ENCODE data around the gene ZNF879.

Gene ZNF879

DNA sequence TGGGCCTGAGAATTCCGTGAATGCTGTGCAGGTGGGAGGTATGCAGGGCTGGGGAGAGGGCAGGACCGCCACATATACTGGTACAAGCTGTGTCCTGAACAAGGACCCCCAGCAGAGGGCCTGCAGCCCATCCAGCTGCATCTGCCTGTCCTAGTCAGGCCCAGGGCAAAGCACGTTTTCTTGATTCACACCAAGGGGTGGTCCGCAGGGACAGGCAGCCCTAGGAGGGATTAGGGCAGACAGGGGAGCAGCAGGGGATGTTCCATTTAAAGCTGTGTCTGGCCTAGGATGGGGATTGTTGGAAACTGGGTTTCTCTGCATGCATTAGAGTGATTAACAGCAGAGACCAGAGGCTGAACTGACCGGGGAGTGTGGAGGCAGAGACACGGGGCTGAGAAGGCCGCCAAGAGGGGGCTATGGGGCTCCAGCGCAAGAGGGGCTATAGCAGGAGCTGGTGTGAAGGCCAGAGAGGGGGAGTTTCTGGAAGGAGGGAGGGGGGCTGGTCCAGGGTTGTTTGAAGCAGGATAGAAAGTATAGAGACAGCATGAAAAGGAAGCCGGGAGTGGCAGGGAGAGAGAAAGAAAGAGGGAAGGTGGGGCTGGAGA, 31.2 kb upstream of the ZNF879 start:
- TF ChIP-seq POLR2AphosphoS5 (IDR thresholded peaks at IDR 0.05; ENCODE audit: low read depth, low read length) (no peak), POLR2A (IDR thresholded peaks at IDR 0.05; ENCODE audit: low read depth, low read length) (no peak), TAF1 (IDR thresholded peaks at IDR 0.05; ENCODE audit: borderline replicate concordance, low read depth, low read length) (no peak)
- DNase-seq (ENCODE audit: insufficient read length) (no peak), FAIRE-seq (no peak)

DNA sequence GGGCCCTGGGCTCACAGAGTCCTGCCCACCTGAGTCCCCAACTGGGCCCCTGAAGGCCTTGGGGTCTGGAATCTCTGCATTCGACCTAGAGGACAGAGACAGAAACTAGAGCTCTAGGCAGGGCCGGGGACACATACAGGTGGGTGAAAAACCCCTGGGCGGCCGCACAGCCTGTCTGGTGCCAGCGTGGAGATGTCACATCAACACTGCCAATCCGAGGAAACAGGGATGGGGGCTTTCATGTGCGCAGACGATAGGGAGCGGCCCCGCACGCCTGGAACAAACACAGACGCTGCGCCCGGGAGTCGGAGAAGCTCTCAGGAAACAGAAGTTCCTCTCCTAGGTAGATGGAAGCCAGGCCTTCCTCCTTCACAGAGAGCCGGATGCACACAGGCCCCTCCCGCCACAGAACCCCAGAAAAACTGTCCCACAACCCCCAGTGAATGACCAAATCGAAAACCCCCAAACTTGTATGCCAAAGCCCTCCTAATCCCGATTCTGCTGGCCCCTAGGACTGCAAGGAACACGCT, 30.3 kb upstream of the ZNF879 start:
- FAIRE-seq (no peak), DNase-seq (ENCODE audit: insufficient read length) (no peak)
- no peak for TF ChIP-seq POLR2AphosphoS5 (IDR thresholded peaks at IDR 0.05; ENCODE audit: low read depth, low read length)
- no peak for TF ChIP-seq TAF1 (IDR thresholded peaks at IDR 0.05; ENCODE audit: borderline replicate concordance, low read depth, low read length)
- no peak for TF ChIP-seq POLR2A (IDR thresholded peaks at IDR 0.05; ENCODE audit: low read depth, low read length)

DNA sequence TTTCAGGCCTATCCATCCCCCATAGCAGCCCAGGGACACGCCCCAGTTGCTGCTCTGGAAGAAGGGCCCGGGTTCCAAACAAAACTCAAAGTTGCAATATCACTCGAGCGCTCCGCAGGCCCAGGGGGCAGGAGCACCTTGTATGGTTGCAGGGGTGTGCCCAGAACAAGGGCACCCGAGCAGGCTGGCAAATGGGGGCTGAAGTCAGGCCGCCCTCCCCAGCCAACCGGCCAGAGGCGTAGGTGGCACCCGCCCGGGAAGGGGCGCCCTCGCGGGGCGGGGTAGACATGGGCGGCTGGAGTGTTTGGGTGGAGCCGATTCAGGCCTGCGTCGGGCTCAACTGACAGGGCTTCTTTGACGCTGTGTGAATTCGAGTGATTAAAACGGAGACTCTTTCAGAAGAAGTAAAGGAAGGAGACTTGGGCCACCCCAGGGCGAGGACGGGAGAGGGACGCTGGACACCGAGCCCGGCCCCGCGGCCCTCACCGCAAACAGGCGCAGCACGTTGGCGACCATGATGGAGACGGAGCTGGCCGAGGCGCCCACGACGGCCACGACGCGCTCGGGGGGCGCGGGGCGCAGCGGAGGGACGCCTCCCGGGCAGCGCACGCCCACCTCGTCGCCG, 29.5 kb upstream of the ZNF879 start:
- TF ChIP-seq POLR2AphosphoS5 (IDR thresholded peaks at IDR 0.05; ENCODE audit: low read depth, low read length) (no peak), POLR2A (IDR thresholded peaks at IDR 0.05; ENCODE audit: low read depth, low read length) (no peak), TAF1 (IDR thresholded peaks at IDR 0.05; ENCODE audit: borderline replicate concordance, low read depth, low read length) (no peak)
- no peak for FAIRE-seq
- DNase-seq (ENCODE audit: insufficient read length) = no peak

DNA sequence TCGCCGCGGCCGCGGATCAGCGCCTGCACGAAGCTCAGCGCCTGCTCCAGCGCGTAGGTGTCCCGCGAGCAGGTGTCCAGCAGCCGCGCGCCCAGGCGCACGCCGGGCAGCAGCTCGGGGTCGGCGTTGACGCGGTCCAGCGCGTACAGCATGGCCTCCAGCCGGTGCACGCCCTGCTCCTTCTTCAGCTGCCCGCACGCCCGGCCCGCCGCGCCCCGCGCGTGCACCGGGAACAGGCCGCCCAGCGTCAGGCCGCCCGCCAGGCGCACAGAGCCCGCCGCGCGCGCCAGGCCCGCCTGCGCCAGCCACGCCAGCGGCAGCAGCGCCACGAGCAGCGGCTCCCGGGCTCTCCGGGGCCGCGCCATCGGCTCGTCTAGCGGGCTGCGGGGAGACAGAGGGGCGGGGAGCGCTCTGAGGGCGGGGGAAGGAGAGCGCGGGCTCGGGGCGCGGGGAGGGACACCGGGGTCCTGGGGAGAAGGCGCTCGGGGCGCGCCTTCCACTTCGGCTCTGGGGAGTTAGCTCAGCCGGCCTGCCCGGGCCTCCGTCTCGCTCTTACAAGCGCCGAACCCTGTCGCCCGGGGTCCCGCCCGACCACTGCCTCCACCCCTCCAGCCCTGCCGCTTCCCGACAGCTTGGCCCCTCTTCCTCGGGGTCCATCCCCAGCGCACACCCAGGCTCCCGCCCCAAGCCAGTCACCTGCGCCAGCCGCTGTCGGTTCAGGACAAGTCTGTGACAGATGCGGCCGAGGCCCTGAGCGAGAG, 28.8 kb upstream of the ZNF879 start, which contains the start of gene GRM6:
Gene GRM6, minus strand, starts transcription at position 741 of the 761 bp plus-strand sequence. Its CDS starts 376 bp downstream, at position 365.
- no peak for TF ChIP-seq TAF1 (IDR thresholded peaks at IDR 0.05; ENCODE audit: borderline replicate concordance, low read depth, low read length)
- no peak for TF ChIP-seq POLR2AphosphoS5 (IDR thresholded peaks at IDR 0.05; ENCODE audit: low read depth, low read length)
- FAIRE-seq (no peak), DNase-seq (ENCODE audit: insufficient read length) (no peak)

DNA sequence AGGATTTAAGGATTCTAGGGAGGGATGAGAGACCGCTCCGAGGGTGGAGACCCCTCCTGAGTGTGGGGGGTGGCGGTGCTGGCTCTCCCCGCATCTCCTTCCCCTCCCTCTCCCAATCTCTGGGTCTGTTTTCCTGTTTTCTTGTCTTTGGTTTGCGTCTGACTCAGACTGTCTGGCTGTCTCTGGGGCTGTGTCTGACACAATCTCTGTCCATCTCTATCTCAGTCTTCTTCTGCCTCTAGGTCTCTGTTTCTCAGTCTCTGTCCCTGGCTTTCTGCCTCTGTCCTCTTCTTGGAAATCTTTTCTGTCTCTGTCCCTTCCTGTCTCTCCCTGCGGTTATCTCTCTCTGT, 28.3 kb upstream of the ZNF879 start:
- DNase-seq (ENCODE audit: insufficient read length) = no peak
- TF ChIP-seq POLR2A (IDR thresholded peaks at IDR 0.05; ENCODE audit: low read depth, low read length) (no peak), POLR2AphosphoS5 (IDR thresholded peaks at IDR 0.05; ENCODE audit: low read depth, low read length) (no peak), TAF1 (IDR thresholded peaks at IDR 0.05; ENCODE audit: borderline replicate concordance, low read depth, low read length) (no peak)
- no peak for FAIRE-seq

- DNase-seq (ENCODE audit: insufficient read length) (no peak), FAIRE-seq (no peak)
- TF ChIP-seq POLR2AphosphoS5 (IDR thresholded peaks at IDR 0.05; ENCODE audit: low read depth, low read length) = no peak
- TF ChIP-seq TAF1 (IDR thresholded peaks at IDR 0.05; ENCODE audit: borderline replicate concordance, low read depth, low read length) = no peak
- no peak for TF ChIP-seq POLR2A (IDR thresholded peaks at IDR 0.05; ENCODE audit: low read depth, low read length)
Measured at GRCh38 chr5:178996156-178996555, 27.4 kb upstream of the ZNF879 start.

DNA sequence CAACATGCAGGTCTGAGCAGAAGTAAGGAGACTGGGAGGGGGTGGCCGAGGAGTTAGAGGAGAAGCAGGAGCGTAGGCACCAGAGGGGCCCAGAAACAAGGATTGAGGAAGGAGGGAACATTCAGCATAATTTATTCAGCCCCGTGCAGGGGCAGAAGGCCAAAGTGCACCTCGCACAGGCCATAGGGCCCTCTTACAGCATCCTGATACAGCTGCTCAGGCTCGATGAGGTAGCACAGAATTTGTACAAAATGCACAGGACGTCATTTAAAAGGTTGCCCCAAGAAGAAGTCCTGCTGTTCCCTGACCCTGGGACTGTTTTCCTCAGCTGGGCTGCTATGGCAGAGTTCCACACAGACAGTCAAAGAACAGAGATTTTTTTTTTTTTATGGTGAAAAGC, 26.4 kb upstream of the ZNF879 start:
- FAIRE-seq (no peak), DNase-seq (ENCODE audit: insufficient read length) (no peak)
- no peak for TF ChIP-seq POLR2AphosphoS5 (IDR thresholded peaks at IDR 0.05; ENCODE audit: low read depth, low read length)
- no peak for TF ChIP-seq POLR2A (IDR thresholded peaks at IDR 0.05; ENCODE audit: low read depth, low read length)
- no peak for TF ChIP-seq TAF1 (IDR thresholded peaks at IDR 0.05; ENCODE audit: borderline replicate concordance, low read depth, low read length)

GRCh38 chr5:178998441-178998840, 25.2 kb upstream of the ZNF879 start:
- FAIRE-seq = no peak
- TF ChIP-seq POLR2A (IDR thresholded peaks at IDR 0.05; ENCODE audit: low read depth, low read length) (no peak), TAF1 (IDR thresholded peaks at IDR 0.05; ENCODE audit: borderline replicate concordance, low read depth, low read length) (no peak), POLR2AphosphoS5 (IDR thresholded peaks at IDR 0.05; ENCODE audit: low read depth, low read length) (no peak)

GRCh38 chr5:179006564-179006963, 17.0 kb upstream of the ZNF879 start:
- no peak for FAIRE-seq
- no peak for TF ChIP-seq POLR2AphosphoS5 (IDR thresholded peaks at IDR 0.05; ENCODE audit: low read depth, low read length)
- no peak for TF ChIP-seq TAF1 (IDR thresholded peaks at IDR 0.05; ENCODE audit: borderline replicate concordance, low read depth, low read length)
- TF ChIP-seq POLR2A (IDR thresholded peaks at IDR 0.05; ENCODE audit: low read depth, low read length) = no peak
- DNase-seq (ENCODE audit: insufficient read length) = no peak

More at GRCh38 chr5:178998441-178998840, 25.2 kb upstream of the ZNF879 start:
- DNase-seq (ENCODE audit: insufficient read length) = no peak

DNA sequence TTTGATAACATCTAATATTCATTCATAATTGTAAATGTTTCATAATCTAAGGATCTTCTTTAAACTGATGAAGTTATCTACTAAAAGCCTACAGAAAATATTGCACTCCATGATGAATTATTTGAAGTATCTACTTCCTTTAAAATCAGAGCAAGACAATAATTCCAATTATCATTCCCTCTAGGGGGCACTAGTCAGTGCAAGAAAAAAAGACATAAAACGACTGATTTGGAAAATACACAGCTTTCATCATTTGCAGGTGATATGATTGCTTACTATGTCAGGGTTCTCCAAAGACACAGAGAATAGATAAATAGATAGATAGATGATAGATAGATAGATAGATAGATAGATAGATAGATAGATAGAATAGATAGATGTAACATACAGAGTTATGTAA, 14.9 kb upstream of the ZNF879 start:
- TF ChIP-seq POLR2A (IDR thresholded peaks at IDR 0.05; ENCODE audit: low read depth, low read length) (no peak), TAF1 (IDR thresholded peaks at IDR 0.05; ENCODE audit: borderline replicate concordance, low read depth, low read length) (no peak), POLR2AphosphoS5 (IDR thresholded peaks at IDR 0.05; ENCODE audit: low read depth, low read length) (no peak)
- no peak for DNase-seq (ENCODE audit: insufficient read length)
- FAIRE-seq = no peak

DNA sequence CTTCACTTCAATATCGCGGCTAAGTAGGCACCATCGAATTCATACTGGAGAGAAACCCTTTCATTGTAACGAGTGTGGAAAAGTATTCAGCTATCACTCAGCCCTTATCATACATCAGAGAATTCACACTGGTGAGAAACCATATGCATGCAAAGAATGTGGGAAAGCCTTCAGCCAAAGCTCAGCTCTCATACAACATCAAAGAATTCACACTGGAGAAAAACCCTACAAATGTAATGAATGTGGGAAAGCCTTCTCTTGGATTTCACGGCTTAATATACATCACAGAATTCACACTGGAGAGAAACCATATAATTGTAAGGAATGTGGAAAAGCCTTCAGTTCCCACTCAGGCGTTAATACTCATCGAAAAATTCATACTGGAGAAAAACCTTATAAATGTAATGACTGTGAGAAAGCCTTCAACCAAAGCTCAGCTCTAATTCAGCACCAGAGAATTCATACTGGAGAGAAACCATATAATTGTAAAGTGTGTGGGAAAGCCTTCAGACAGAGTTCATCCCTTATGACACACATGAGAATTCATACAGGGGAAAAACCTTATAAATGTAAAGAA, 9.5 kb downstream of the ZNF879 start:
- DNase-seq (ENCODE audit: insufficient read length) (no peak), FAIRE-seq (no peak)
- no peak for TF ChIP-seq POLR2A (IDR thresholded peaks at IDR 0.05; ENCODE audit: low read depth, low read length)
- no peak for TF ChIP-seq TAF1 (IDR thresholded peaks at IDR 0.05; ENCODE audit: borderline replicate concordance, low read depth, low read length)
- no peak for TF ChIP-seq POLR2AphosphoS5 (IDR thresholded peaks at IDR 0.05; ENCODE audit: low read depth, low read length)

Data from GM12892 (cell line).